ENCODE results near the gene ACACA. TPM values are rescaled to one million over a fixed set of nuclear protein-coding genes. Genes with fewer than 3 reads are reported as not detected.
A peak's percentile ranks its signal among the peaks of the same experiment; 100 is the strongest.

The ACACA gene
- total RNA-seq, 1 donor from 2014 or later, result 101 TPM

- Mint-ChIP-seq H3K27me3 (no peaks in the 10 kb centered on the region), H3K27ac (no peak overlapping the region), H3K4me1 (ENCODE audit: unreplicated experiment) (peaks cover 26% of the 10 kb centered on the region), H3K4me3 (no peak overlapping the region), H3K9me3 (no peaks in the 10 kb centered on the region), H3K36me3 (peaks cover 18% of the 10 kb centered on the region)
- DNase-seq (ENCODE audit: extremely low spot score, unreplicated experiment), result no peak
- TF ChIP-seq, protein P1, sequence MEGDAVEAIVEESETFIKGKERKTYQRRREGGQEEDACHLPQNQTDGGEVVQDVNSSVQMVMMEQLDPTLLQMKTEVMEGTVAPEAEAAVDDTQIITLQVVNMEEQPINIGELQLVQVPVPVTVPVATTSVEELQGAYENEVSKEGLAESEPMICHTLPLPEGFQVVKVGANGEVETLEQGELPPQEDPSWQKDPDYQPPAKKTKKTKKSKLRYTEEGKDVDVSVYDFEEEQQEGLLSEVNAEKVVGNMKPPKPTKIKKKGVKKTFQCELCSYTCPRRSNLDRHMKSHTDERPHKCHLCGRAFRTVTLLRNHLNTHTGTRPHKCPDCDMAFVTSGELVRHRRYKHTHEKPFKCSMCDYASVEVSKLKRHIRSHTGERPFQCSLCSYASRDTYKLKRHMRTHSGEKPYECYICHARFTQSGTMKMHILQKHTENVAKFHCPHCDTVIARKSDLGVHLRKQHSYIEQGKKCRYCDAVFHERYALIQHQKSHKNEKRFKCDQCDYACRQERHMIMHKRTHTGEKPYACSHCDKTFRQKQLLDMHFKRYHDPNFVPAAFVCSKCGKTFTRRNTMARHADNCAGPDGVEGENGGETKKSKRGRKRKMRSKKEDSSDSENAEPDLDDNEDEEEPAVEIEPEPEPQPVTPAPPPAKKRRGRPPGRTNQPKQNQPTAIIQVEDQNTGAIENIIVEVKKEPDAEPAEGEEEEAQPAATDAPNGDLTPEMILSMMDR (conservative IDR thresholded peaks at IDR 0.05), result no peak
These were observed 268.6 kb downstream of the ACACA start for GRCh38 chr17:37137906-37138514.

DNA sequence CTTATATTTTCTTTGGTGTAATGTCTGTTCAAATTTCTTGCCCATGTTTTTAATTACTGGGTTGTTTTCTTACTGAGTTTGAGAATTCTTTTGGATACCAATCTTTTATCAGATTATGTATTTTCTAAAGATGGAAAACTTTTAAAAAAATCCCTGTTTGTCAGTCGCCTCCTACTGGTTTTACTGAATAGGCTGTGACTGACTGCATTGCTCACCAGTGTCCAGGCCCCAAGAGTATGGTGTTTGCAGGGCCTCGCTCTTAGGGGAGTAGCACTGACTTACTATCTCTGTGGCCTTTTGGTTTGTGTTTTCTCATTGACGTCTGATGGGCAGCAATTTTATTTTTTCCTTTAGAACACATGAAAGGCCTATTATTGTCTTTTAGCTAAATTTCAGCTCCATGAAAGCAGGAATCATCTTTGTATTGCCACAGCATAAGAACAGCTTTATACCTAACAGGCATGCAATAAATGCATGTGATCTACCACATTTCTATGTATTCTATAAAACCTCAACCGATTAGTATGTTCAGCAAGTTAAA, 269.5 kb downstream of the ACACA start:
- H3K4me1 Mint-ChIP-seq (ENCODE audit: unreplicated experiment), result peaks cover 32% of the 10 kb centered on the region

GRCh38 chr17:37135576-37135975, 271.1 kb downstream of the ACACA start:
- no peak overlapping the region for H3K4me3 Mint-ChIP-seq
- TF ChIP-seq, protein P1 (conservative IDR thresholded peaks at IDR 0.05), result no peak
- peaks cover 13% of the 10 kb centered on the region for H3K36me3 Mint-ChIP-seq
- H3K27ac Mint-ChIP-seq, result no peak overlapping the region
- no peaks in the 10 kb centered on the region for H3K9me3 Mint-ChIP-seq
- H3K4me1 Mint-ChIP-seq (ENCODE audit: unreplicated experiment), result peaks cover 46% of the 10 kb centered on the region
- no peaks in the 10 kb centered on the region for H3K27me3 Mint-ChIP-seq
- DNase-seq (ENCODE audit: extremely low spot score, unreplicated experiment), result no peak

More for the DNA sequence above, 269.5 kb downstream of the ACACA start:
- H3K27me3 Mint-ChIP-seq, result no peaks in the 10 kb centered on the region
- no peak overlapping the region for H3K27ac Mint-ChIP-seq
- DNase-seq (ENCODE audit: extremely low spot score, unreplicated experiment), result no peak
- TF ChIP-seq, protein P1 (conservative IDR thresholded peaks at IDR 0.05), result no peak
- H3K4me3 Mint-ChIP-seq, result no peak overlapping the region
- H3K9me3 Mint-ChIP-seq, result no peaks in the 10 kb centered on the region
- H3K36me3 Mint-ChIP-seq, result peaks cover 15% of the 10 kb centered on the region

DNA sequence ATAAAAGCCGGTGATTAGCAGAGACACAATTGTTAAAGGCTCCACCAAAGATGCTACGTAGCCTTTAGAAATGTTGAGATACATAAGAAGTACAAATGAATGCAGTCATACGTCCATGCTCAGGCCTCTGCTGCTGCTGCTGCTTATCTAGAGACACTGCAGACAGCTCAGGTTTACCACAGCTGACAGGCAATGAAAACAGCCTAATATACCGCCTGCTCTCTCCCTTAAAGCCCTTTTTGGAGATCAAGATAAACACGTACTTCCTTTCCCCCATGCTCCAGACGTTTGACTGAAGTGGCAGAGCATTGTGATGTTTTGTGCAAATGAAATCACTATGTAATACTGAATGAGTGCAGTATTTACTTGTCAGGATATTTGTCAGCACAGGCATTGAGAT, 272.6 kb downstream of the ACACA start:
- H3K9me3 Mint-ChIP-seq, result no peaks in the 10 kb centered on the region
- no peak for DNase-seq (ENCODE audit: extremely low spot score, unreplicated experiment)
- no peak overlapping the region for H3K27ac Mint-ChIP-seq
- H3K27me3 Mint-ChIP-seq, result no peaks in the 10 kb centered on the region
- peaks cover 17% of the 10 kb centered on the region for H3K36me3 Mint-ChIP-seq
- peaks cover 44% of the 10 kb centered on the region for H3K4me1 Mint-ChIP-seq (ENCODE audit: unreplicated experiment)
- H3K4me3 Mint-ChIP-seq, result no peak overlapping the region
- TF ChIP-seq, protein P1 (conservative IDR thresholded peaks at IDR 0.05), result no peak

GRCh38 chr17:37133136-37133535, 273.5 kb downstream of the ACACA start:
- H3K36me3 Mint-ChIP-seq, result peaks cover 15% of the 10 kb centered on the region
- H3K4me1 Mint-ChIP-seq (ENCODE audit: unreplicated experiment), result peaks cover 38% of the 10 kb centered on the region
- DNase-seq (ENCODE audit: extremely low spot score, unreplicated experiment), result no peak
- H3K4me3 Mint-ChIP-seq, result no peak overlapping the region
- peak overlapping the region; percentile 28 for H3K27ac Mint-ChIP-seq
- TF ChIP-seq, protein P1 (conservative IDR thresholded peaks at IDR 0.05), result no peak
- H3K27me3 Mint-ChIP-seq, result no peaks in the 10 kb centered on the region
- H3K9me3 Mint-ChIP-seq, result no peaks in the 10 kb centered on the region
